ENCODE data around the gene TCN1.
"Not testable (repeated sequence)": the region's sequence is repeated elsewhere in the genome, so short reads cannot be mapped to it uniquely, and the experiment has no call there.

TCN1 gene

DNA sequence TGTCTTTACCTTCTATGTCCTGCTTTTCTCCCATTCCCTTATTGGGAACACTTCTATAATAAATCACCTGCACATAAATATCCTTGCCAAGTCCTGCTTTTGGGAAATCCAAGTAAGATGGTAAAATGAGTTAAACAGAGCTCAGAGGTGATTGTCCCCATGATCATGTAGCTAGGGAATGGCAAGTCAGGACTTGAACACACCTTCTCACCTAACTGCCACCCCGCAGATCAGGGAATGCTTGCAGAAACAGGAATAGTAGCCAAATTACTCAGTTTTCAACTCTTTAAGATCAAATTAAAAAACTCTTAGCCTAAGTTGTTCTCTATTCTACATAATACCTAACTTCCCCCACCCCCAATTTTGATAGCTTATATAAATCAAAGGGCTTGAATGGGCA is 28.3 kb upstream of the TCN1 start:
- no peak for TF ChIP-seq ZFX (IDR thresholded peaks at IDR 0.05; ENCODE audit: borderline replicate concordance)
- TF ChIP-seq, protein P1, sequence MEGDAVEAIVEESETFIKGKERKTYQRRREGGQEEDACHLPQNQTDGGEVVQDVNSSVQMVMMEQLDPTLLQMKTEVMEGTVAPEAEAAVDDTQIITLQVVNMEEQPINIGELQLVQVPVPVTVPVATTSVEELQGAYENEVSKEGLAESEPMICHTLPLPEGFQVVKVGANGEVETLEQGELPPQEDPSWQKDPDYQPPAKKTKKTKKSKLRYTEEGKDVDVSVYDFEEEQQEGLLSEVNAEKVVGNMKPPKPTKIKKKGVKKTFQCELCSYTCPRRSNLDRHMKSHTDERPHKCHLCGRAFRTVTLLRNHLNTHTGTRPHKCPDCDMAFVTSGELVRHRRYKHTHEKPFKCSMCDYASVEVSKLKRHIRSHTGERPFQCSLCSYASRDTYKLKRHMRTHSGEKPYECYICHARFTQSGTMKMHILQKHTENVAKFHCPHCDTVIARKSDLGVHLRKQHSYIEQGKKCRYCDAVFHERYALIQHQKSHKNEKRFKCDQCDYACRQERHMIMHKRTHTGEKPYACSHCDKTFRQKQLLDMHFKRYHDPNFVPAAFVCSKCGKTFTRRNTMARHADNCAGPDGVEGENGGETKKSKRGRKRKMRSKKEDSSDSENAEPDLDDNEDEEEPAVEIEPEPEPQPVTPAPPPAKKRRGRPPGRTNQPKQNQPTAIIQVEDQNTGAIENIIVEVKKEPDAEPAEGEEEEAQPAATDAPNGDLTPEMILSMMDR (IDR thresholded peaks at IDR 0.05): no peak
- no peak overlapping the region for H3K27ac ChIP-seq

- TF ChIP-seq ZFX (IDR thresholded peaks at IDR 0.05; ENCODE audit: borderline replicate concordance): no peak
- TF ChIP-seq, protein P1 (IDR thresholded peaks at IDR 0.05): no peak
- H3K27ac ChIP-seq: no peak overlapping the region
Measured at GRCh38 chr11:59891781-59892181, 25.5 kb upstream of the TCN1 start.

GRCh38 chr11:59887156-59887555 is 20.9 kb upstream of the TCN1 start:
- not testable (repeated sequence) for H3K27ac ChIP-seq

DNA sequence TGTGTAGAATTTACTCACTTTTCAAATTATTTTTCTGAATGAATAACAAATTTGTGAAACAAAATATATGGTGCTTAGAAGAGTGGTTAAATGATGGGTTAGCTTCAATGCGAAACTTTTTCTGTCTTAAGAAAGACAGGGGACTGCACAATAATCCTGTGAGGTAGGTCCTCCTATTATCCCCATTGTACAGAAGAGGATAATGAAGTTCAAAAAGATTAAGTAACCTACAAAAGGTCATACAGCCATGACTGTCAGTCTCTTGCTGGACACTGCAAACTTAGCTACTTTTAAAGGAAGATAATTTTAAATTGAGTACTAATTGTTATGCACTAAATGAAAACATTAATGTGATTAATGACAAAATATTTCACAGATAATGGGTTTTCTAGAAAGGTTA is 17.3 kb upstream of the TCN1 start:
- no peak for TF ChIP-seq ZFX (IDR thresholded peaks at IDR 0.05; ENCODE audit: borderline replicate concordance)
- TF ChIP-seq, protein P1 (IDR thresholded peaks at IDR 0.05): no peak
- H3K27ac ChIP-seq: no peak overlapping the region

- no peak for TF ChIP-seq ZFX (IDR thresholded peaks at IDR 0.05; ENCODE audit: borderline replicate concordance)
- TF ChIP-seq, protein P1 (IDR thresholded peaks at IDR 0.05): no peak
- no peak overlapping the region for H3K27ac ChIP-seq
Measured at GRCh38 chr11:59879567-59879966, 13.3 kb upstream of the TCN1 start.

- H3K27ac ChIP-seq: no peak within 1 kb of the TSS
- no peak for TF ChIP-seq ZFX (IDR thresholded peaks at IDR 0.05; ENCODE audit: borderline replicate concordance)
- TF ChIP-seq, protein P1 (IDR thresholded peaks at IDR 0.05): no peak
Measured at GRCh38 chr11:59878575-59878974, 12.3 kb upstream of the TCN1 start, which contains the start of gene OOSP3. Gene OOSP3, plus strand, starts transcription at chr11:59878782. Its CDS starts 27 bp downstream, at chr11:59878809.

GRCh38 chr11:59877784-59878183 is 11.5 kb upstream of the TCN1 start:
- TF ChIP-seq, protein P1 (IDR thresholded peaks at IDR 0.05): no peak
- TF ChIP-seq ZFX (IDR thresholded peaks at IDR 0.05; ENCODE audit: borderline replicate concordance): no peak
- no peak overlapping the region for H3K27ac ChIP-seq

DNA sequence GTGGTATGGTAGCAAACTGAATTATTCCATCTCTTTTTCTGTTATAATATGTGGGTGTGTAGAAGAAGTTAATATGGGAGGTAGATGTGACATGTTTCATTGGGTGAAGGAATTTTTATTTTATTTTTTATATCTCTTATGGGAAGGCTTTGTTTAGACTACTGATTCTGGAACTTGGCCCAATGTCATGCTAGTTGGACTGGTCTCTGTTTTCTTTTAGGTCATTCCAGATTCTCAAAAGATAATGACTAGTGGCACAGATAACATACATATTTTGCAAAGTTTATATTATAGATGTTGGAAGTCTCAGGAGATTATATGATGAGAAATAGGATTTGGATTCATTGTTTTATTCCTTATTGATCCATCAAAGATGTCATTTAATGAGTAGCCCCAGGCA is 11.0 kb upstream of the TCN1 start:
- H3K27ac ChIP-seq: no peak overlapping the region
- TF ChIP-seq, protein P1 (IDR thresholded peaks at IDR 0.05): no peak
- no peak for TF ChIP-seq ZFX (IDR thresholded peaks at IDR 0.05; ENCODE audit: borderline replicate concordance)

Data from 22Rv1 (cell line).